ENCODE measurements around the gene SCAF11. TPM values are rescaled to one million over a fixed set of nuclear protein-coding genes. Genes with fewer than 3 reads are reported as not detected.

The SCAF11 gene
- total RNA-seq, 1 donor from 2014 or later, result 61.3 TPM

DNA sequence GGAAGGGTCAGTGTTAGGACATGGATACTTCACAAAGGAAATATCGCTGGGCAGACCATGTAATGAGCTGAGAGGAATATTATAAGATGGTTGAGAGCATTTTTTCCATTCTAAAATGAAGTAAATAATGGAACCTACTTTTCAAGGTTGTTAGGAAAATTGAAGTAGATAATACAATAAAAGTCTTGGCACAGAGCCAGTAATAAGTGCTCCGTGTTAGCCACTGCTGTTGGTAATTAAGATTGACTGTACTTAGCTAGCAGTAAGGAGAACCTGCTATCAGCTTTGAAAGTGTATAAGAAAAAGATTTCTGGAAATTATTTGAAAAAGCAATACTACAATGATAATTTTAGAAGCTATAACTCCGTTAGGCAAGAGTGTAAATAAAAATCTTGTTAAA, 77.6 kb downstream of the SCAF11 start:
- no peak for DNase-seq

DNA sequence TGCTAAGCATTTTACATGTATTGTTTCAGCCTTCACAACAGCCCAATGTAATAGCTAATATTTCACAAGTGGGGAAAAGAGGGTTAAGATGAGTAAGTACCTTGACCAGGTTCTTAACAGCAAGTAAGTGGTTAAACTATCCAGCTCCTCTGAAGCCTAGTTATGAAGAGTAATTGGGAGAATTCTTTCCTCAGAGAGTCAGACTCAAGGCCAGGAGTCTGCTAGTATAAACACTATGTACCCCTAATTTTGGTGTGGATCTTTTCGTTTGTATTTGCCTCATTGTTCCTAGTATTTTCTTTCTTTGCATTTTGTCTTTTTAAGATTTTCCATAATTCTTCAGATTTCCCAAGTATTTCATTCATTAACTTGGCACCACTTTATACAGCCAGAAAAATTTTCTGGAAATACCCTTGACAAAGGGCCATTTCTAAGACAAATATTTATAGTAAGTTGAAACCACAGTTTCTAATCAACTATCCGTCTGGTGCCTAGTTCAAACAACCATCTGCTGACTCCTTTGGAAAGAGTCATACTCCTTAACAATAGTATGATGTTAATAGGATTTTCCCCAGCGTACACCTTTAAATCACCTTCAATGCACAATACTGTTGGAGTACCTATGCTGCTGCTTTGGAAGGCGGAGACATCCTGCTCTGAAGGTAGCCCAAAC, 81.2 kb downstream of the SCAF11 start:
- no peak for DNase-seq

DNA sequence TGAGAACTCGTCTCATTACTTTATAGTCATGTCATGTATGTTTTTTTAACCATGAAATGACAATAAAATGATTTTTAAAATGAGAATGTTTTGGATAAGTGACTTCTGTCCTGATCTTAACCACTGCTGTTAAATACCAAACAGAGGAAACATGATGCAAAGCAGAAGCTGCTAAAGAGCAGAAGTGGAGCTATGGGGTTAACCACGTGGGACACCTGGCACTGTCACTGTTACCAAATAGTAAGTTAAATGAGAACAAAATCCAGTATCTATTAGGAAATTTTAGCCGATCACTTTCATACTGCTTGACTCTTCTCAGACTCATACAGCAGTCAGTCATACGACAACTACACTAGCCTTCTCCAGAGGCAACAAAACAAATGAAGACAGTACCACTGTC, 82.4 kb downstream of the SCAF11 start:
- no peak for DNase-seq

DNA sequence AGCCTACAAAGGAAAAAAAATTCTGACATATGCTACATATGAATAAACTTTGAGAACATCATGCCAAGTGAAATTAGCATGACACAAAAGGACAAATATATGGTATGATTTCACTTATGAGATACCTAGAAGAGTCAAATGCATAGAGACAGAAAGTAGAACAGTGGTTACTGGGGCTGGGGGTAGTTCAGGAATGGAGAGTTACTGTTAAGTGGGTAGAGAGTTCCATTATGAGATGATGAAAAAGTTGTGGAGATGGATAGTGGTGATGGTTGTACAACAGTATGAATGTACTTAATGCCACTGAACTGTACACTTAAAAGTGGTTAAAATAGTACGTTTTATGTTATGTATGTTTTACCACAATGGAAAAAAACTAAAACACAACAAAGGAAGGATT, 92.3 kb downstream of the SCAF11 start:
- DNase-seq, result no peak

DNA sequence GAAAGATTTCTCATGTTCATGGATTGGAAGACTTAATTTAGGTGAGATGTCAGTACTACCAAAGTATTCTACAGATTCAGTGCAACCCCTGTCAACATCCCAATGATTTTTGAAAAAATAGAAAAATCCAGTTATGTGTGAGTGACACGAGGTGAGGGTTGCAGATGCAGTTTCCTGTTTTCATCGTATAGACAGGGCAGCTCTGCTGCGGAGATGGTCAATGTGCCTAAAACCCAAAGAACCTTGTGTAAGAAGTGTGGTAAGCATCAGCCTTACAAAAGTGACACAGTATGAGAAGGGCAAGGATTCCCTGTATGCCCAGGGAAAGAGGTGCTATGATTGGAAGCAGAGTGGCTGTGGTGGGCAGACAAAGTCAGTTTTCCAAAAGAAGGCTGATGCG, 94.4 kb downstream of the SCAF11 start:
- no peak for DNase-seq

DNA sequence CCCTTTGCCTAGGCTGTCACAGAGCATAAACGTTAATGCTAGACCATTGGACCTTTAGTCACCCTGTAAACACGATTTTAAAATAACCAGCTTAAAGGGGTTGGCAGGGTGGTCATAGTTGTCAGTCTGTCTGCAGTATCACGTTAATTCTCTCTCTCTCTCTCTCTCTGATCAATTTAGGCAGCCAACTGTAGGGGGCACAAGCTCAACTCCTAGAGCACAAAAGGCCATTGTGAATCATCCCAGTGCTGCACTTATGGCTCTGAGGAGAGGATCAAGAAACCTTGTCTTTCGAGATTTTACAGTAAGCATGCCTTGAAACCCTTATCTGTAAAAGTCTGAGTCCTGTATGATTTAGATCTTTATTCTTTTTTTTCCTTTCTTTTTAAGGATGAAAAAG, 97.1 kb downstream of the SCAF11 start:
- DNase-seq, result no peak

DNA sequence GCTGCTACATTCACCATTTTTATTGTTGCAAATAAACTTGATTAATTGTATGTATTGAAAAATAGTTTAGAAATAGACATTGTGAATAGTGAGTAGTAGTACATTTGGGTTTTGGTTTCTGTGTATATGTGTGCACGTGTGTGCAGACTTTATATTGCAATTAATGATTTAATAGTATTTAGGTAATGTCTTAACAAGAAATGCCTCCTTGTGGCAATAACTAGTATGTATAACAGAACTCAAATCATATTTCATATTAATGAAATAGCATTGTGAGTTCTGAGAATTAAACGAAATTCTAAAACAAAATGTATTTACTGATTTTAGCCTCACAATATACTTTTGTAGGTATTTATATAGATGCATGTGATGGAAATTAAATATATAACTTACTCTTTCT, 100.1 kb downstream of the SCAF11 start:
- no peak for DNase-seq

DNA sequence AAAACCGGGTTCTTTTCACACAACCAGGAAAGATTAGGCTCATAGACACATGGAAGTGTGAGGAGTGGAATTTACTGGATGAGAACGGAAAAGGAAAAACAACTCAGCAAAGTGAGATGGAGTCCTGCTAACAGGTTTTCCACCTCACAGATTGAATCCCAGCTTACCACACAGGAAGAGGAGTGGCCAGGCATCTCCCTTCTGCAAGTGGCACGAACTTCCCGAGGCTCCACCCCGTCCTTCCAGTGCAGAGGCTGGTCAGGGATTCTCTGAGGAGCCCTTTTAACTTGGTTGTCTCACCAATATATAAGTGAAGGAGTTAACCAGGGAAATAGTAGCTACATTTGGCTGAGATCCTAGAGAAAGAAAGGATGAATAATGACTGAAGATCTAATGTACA, 102.8 kb downstream of the SCAF11 start:
- DNase-seq, result no peak

DNA sequence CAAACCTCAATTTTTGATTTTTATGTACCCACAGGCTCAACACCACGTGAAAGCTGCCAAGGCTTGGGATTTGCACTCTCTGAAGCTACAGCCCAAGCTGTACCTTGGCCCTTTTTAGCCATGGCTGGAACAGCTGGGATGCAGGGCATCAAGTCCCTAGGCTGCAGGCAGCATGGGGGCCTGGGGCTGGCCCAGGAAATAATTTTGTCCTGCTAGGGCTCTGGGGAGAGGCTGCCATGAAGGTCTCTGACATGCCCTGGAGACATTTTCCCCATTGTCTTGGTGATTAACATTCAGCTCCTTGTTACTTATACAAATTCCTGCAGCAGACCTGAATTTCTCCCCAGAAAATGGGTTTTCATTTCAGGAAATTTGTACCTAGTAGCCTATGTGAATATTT, 103.7 kb downstream of the SCAF11 start:
- DNase-seq, result no peak

DNA sequence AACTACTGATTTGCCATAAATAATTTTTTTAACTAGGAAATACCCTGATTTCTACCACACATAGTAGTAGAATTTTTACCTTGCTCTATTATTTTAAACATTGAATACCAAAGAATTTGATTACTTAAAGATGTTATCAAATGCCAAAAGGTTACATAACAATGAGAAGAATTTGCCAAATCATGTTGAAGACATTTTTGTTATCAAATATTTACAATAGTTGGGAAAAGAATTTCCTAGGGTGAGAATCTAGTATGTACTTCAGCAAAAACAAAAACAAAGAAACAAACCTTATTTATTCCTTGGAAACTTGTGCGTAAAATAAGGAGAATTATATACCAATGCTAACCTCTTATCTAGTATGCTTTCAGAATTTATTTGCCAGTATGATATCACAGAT, 107.2 kb downstream of the SCAF11 start:
- no peak for DNase-seq

DNA sequence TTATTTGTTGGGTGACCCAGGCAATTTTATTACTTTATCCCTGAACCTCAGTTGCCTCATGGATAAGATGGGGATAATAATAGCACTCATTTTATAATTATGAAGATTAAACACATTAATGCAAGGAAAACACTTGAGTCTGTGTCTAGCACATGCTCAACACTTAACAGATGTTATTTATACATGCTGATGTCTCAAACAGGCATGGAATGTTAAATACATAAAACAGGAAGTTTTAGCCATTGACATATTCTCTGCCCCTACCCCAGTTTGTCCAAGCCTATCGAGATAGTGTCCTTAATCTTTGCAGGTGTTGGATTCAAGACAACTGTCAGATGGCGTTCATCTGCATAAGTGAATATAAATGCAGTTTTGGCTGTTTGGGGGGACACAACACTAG, 109.8 kb downstream of the SCAF11 start:
- DNase-seq, result no peak

DNA sequence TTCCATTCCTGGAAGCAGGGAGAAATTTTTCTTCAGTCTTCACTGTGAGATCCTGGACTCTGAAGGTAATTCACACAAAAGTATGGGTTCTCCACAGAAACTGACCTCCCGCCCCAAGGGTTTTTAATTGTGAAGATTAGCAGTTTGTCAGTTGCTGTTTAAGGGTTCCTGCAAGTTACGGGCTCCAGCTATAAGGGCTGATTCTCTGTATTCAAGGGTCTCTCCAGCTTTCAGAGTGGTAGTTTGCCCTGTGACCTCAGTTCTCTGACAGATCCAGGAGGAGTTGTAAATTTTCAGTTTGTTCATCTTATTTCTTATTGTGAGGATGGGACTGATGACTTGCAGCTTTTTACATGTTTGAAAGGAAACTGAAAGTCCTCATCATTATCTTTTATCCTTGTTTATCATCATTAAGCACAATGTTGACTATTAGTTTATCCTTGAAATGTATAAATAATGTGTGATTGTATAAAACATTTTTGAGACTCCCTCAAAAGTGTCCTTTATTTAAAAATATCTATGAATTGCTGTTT, 110.9 kb downstream of the SCAF11 start:
- DNase-seq, result no peak

DNA sequence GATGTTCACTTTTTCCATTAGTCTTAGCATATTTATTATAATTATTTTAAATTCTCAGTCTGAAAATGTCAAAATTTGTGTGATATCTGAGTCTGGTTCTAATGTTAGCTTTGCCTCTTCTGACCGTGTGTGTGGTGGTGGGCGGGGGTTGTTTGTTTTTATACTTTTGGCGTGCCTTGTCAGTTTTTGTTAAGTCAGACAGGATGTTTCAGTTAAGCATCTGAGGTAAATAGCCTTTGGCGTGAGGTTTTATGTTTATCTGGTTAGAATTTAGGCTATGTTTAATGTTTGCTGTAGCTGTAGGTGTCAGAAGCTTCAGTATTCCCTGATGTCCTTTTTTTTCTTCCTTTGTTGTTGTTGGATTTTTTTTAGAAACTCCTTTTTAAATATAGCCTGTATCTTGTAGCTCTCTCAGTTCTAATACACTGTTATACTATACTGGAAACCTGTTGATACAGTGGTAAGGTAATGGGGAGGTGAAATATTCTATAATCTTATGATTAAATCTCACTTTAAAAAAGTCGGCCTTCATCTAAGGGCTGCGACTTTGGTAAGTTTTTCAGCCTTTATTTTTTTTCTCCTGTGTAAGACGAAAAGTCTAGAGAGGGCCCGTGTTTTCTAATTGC, 111.6 kb downstream of the SCAF11 start:
- DNase-seq, result no peak

DNA sequence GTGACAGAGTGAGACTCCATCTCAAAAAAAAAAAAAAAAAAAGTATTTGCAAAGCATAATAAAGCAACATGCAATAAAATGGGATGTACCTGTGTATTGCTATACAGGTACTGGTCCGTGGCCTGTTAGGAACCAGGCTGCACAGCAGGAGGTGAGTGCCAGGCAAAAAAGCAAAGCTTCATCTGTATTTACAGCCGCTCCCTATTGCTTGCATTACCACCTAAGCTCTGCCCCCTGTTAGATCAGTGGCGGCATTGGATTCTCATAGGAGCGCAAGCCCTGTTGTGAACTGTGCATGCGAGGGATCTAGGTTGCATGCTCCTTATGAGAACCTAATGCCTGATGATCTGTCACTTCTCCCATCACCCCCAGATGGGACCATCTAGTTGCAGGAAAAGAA, 113.3 kb downstream of the SCAF11 start:
- DNase-seq, result no peak

DNA sequence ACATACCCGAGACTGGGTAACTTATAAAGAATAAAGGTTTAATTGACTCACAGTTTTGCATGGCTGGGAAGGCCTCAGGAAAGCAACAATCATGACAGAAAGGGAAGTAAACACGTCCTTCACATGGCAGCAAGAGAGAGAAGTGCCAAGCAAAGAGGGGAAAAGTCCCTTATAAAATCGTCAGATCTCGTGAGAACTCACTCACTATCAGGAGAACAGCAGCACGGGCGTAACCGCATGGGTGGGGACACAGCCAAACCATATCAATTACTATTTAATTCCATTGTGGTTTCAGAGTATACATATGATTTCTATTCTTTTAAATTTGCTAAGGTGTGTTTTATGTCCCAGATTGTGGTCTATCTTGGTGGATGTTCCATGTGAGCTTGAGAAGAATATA, 117.9 kb downstream of the SCAF11 start:
- no peak for DNase-seq

Small RNAs within 50 kb of the gene (small RNA-seq; reads per million reads assigned to genes)
- gene RN7SL246P, result not detected
